ENCODE measurements around the gene USP43. TPM values are rescaled to one million over a fixed set of nuclear protein-coding genes. Genes with fewer than 3 reads are reported as not detected.

USP43 gene
- polyA plus RNA-seq, 1 donor from 2014 or later: 2.4 TPM

Other genes starting within 250 kb of the USP43 start
- 105 TPM for gene STX8, start 69.7 kb upstream of the USP43 start, polyA plus RNA-seq (ENCODE audit: insufficient read depth, low read depth, low replicate concordance)
- gene CFAP52, start 68.9 kb upstream of the USP43 start, polyA plus RNA-seq (ENCODE audit: insufficient read depth, low read depth, low replicate concordance): 0.49 TPM
- gene DHRS7C, start 146.1 kb downstream of the USP43 start, polyA plus RNA-seq (ENCODE audit: insufficient read depth, low read depth, low replicate concordance): 2.0 TPM
- gene GSG1L2, start 176.6 kb downstream of the USP43 start, polyA plus RNA-seq (ENCODE audit: insufficient read depth, low read depth, low replicate concordance): not detected
- 0.17 TPM for gene GLP2R, start 180.4 kb downstream of the USP43 start, polyA plus RNA-seq (ENCODE audit: insufficient read depth, low read depth, low replicate concordance)